ENCODE measurements around the gene TIGAR. TPM values are rescaled to one million over a fixed set of nuclear protein-coding genes. Genes with fewer than 3 reads are reported as not detected.
A peak's percentile ranks its signal among the peaks of the same experiment; 100 is the strongest.

TIGAR gene
- total RNA-seq, 3 donors from 2014 or later, result 11.4 to 17.0 (median 11.6) TPM

- intact Hi-C loops (cut with DNase I, micrococcal nuclease), result no loop called here
- no peak overlapping the region for H3K4me3 ChIP-seq
- TF ChIP-seq CTCF (IDR thresholded peaks at IDR 0.05), result no peak
- DNase-seq (no peak), ATAC-seq (no peak)
- H3K36me3 ChIP-seq (ENCODE audit: low read depth), result no peaks in the 10 kb centered on the region
- H3K9me3 ChIP-seq, result no peaks in the 10 kb centered on the region
- H3K4me1 ChIP-seq (ENCODE audit: low read depth), result peaks cover 12% of the 10 kb centered on the region
Measured at GRCh38 chr12:4296751-4297150, 24.3 kb upstream of the TIGAR start.

- H3K9me3 ChIP-seq, result no peaks in the 10 kb centered on the region
- H3K4me1 ChIP-seq (ENCODE audit: low read depth), result peaks cover 20% of the 10 kb centered on the region
- ATAC-seq, result no peak
- H3K36me3 ChIP-seq (ENCODE audit: low read depth), result no peaks in the 10 kb centered on the region
- intact Hi-C loops (cut with DNase I, micrococcal nuclease), result no loop called here
- no peak for TF ChIP-seq CTCF (IDR thresholded peaks at IDR 0.05)
- DNase-seq, result no peak
- no peak overlapping the region for H3K4me3 ChIP-seq
Measured at GRCh38 chr12:4297617-4298016, 23.4 kb upstream of the TIGAR start.

GRCh38 chr12:4300883-4301282 is 20.1 kb upstream of the TIGAR start:
- ATAC-seq (no peak), DNase-seq (no peak)
- Histone ChIP-seq H3K9me3 (no peaks in the 10 kb centered on the region), H3K4me3 (no peak overlapping the region), H3K4me1 (ENCODE audit: low read depth) (peaks cover 32% of the 10 kb centered on the region), H3K36me3 (ENCODE audit: low read depth) (no peaks in the 10 kb centered on the region)
- TF ChIP-seq CTCF (IDR thresholded peaks at IDR 0.05), result no peak
- intact Hi-C loops (cut with DNase I, micrococcal nuclease), result loop anchor here in 1 of 2 donors (10.0 kb wide), 1 partner anchor 124 kb away; no protein-coding TSS in a partner anchor

- DNase-seq, result no peak
- peak; percentile 36 for ATAC-seq
- no peaks in the 10 kb centered on the region for H3K36me3 ChIP-seq (ENCODE audit: low read depth)
- no peak for TF ChIP-seq CTCF (IDR thresholded peaks at IDR 0.05)
- H3K4me3 ChIP-seq, result no peak overlapping the region
- peaks cover 32% of the 10 kb centered on the region for H3K4me1 ChIP-seq (ENCODE audit: low read depth)
- intact Hi-C loops (cut with DNase I, micrococcal nuclease), result loop anchor here in 1 of 2 donors (10.0 kb wide), 1 partner anchor 123 kb away; no protein-coding TSS in a partner anchor
- H3K9me3 ChIP-seq, result no peaks in the 10 kb centered on the region
Measured at GRCh38 chr12:4301932-4302501, 19.0 kb upstream of the TIGAR start.

GRCh38 chr12:4302881-4303280 is 18.1 kb upstream of the TIGAR start:
- TF ChIP-seq CTCF (IDR thresholded peaks at IDR 0.05), result no peak
- peak; percentile 68 for ATAC-seq
- no peak overlapping the region for H3K4me3 ChIP-seq
- peaks cover 32% of the 10 kb centered on the region for H3K4me1 ChIP-seq (ENCODE audit: low read depth)
- intact Hi-C loops (cut with DNase I, micrococcal nuclease), result loop anchor here in 1 of 2 donors (10.0 kb wide), 1 partner anchor 122 kb away; no protein-coding TSS in a partner anchor
- H3K36me3 ChIP-seq (ENCODE audit: low read depth), result no peaks in the 10 kb centered on the region
- no peaks in the 10 kb centered on the region for H3K9me3 ChIP-seq
- peak in 2 of 3 donors; percentile 32 to 33 for DNase-seq
